ENCODE results near the gene NTN5. TPM values are rescaled to one million over a fixed set of nuclear protein-coding genes. Genes with fewer than 3 reads are reported as not detected.
"Not testable (repeated sequence)": the region's sequence is repeated elsewhere in the genome, so short reads cannot be mapped to it uniquely, and the experiment has no call there.

NTN5 gene
- total and polyA plus RNA-seq, 12 donors: 0.11 to 2.4 (median 0.42) TPM; not detected in 3

DNA sequence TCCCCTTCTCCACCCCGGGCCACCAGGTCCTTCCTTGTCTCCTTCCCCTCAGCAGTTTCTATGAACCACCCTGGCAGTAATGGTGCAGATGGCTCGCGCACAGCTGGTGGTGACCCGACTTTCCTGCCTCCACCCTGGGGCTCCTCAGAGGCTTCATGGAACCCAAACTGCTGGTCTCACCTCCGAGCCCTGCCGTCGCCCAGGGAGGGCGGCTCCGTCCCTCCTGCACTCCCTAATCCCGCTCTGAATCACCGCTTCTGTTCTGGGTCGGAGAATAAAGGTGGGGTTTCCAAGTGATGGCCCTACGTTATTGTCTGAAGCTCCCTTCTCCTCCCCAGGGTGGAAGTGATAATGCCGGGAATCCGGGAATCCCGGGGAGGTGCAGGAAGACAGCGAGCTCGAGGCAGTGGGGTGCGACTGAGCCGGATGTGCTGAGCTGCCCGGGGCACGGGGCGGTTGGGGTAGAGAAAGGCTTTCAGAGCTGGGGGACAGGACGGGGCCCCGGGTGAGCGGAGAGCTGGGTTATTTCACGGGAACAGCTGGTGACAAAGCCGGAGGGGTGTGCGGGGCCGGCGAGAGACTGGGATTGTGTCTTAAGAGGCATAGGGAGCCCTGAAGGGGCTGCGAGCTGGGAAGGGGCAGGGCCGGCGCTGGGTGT is 23.7 kb upstream of the NTN5 start:
- H3K4me3 ChIP-seq: peak overlapping the region in 1 of 4 donors; percentile 35
- intact Hi-C loops (cut with DNase I): no loop called here
- WGBS, 4 donors: 15 to 31% (median 22%) methylated on average over 25 to 34 of the region's 34 CpGs
- no peaks in the 10 kb centered on the region for H3K9me3 ChIP-seq (replicated peaks in 1 of 3)
- no peaks in the 10 kb centered on the region for H3K27me3 ChIP-seq
- DNase-seq: no peak
- peak overlapping the region in 1 of 5 donors; percentile 6 for H3K27ac ChIP-seq
- H3K36me3 ChIP-seq (replicated peaks in 1 of 2): no peaks in the 10 kb centered on the region
- TF ChIP-seq, protein P1, sequence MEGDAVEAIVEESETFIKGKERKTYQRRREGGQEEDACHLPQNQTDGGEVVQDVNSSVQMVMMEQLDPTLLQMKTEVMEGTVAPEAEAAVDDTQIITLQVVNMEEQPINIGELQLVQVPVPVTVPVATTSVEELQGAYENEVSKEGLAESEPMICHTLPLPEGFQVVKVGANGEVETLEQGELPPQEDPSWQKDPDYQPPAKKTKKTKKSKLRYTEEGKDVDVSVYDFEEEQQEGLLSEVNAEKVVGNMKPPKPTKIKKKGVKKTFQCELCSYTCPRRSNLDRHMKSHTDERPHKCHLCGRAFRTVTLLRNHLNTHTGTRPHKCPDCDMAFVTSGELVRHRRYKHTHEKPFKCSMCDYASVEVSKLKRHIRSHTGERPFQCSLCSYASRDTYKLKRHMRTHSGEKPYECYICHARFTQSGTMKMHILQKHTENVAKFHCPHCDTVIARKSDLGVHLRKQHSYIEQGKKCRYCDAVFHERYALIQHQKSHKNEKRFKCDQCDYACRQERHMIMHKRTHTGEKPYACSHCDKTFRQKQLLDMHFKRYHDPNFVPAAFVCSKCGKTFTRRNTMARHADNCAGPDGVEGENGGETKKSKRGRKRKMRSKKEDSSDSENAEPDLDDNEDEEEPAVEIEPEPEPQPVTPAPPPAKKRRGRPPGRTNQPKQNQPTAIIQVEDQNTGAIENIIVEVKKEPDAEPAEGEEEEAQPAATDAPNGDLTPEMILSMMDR (IDR thresholded peaks at IDR 0.05): no peak
- TF ChIP-seq POLR2A (IDR thresholded peaks at IDR 0.05): no peak
- no peaks in the 10 kb centered on the region for H3K4me1 ChIP-seq (replicated peaks in 1 of 2)

DNA sequence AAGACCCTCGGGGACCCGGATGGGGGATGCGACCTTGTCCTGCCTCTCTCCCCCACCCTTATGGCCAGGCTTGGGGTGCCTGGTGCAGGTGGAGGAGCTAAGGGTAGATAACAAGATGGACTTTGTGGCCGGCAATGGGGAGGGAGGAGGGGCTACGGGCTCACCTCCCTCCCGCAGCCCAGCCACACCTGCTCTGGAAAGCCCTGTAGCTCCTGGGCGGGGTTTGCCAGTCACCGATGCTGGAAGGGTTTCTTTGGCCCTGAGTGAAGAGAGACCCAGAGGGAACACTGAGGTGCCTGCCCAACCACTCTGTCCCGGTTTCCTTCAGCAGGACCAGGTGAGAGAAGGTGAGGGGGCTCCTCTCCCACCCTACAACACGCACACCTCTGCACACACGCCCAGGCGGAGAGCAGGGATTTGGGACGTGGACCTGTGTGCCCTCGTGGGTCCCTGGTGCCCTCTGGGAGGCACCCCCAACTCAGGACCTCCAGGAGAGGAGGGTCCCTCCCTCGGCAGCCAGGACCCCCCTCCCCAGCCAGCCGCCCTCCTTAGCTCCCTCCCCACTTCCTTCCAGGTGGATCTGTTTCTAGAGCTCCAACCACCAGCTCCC is 23.0 kb upstream of the NTN5 start, which contains the start of gene FUT2:
Gene FUT2 (plus strand): TSS at position 229 of the 610 bp plus-strand sequence. CDS start 6,986 bp downstream, outside the sequence.
- no peaks in the 10 kb centered on the region for H3K4me1 ChIP-seq (replicated peaks in 1 of 2)
- WGBS, 4 donors: 45 to 53% (median 46%) methylated on average over 5 to 16 of the region's 16 CpGs
- H3K4me3 ChIP-seq: peak within 1 kb of the TSS in 1 of 4 donors; percentile 35
- no peak for DNase-seq
- intact Hi-C loops (cut with DNase I): no loop called here
- peak within 1 kb of the TSS in 1 of 5 donors; percentile 6 for H3K27ac ChIP-seq
- H3K27me3 ChIP-seq: no peaks in the 10 kb centered on the region
- no peak for TF ChIP-seq POLR2A (IDR thresholded peaks at IDR 0.05)
- TF ChIP-seq, protein P1 (IDR thresholded peaks at IDR 0.05): no peak
- no peaks in the 10 kb centered on the region for H3K9me3 ChIP-seq (replicated peaks in 1 of 3)
- no peaks in the 10 kb centered on the region for H3K36me3 ChIP-seq (replicated peaks in 1 of 2)

DNA sequence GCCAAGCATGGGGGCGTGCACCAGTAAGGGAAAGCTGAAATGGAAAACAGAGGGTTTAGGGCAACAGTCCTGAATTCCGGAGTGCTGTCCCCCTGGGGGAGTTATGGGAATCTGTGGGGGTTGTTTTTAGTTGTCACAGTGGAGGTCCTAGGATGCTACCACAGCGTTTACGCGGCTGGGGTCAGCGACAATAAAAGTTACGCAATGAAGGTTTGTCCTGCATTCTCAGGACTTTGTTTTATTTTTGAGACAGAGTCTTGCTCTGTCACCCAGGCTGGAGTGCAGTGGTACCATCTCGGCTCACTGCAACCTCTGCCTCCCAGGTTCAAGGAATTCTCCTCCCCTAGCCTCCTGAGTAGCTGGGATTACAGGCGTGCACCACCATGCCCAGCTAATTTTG is 20.8 kb upstream of the NTN5 start:
- H3K9me3 ChIP-seq (replicated peaks in 1 of 3); H3K27ac ChIP-seq; H3K4me1 ChIP-seq (replicated peaks in 1 of 2); H3K4me3 ChIP-seq; DNase-seq; H3K27me3 ChIP-seq; H3K36me3 ChIP-seq (replicated peaks in 1 of 2); intact Hi-C loops (cut with DNase I): not testable (repeated sequence)
- 88 to 94% (median 92%) methylated on average over 9 of the region's 9 CpGs for WGBS, 4 donors

DNA sequence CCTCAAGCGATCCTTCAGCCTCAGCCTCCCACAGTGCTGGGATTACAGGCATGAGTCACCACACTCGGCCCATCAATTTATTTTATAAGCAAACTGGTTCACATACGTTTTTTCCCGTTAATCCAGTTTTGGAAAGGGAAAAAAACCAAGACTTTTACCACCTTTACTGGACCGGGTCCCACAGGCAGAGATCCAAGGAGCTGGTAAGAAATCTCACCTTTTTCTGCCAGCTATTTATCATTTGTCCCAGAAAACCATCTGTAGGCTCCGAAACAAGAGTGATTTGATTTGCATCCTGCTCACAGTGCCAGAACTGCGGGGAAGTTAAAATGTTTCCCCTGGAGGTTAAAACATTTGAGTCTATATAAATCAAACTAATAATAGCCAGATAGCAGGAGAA is 16.6 kb upstream of the NTN5 start:
- Histone ChIP-seq H3K36me3 (replicated peaks in 1 of 2) (no peaks in the 10 kb centered on the region), H3K9me3 (replicated peaks in 1 of 3) (no peaks in the 10 kb centered on the region), H3K27ac (no peak overlapping the region), H3K4me3 (no peak overlapping the region), H3K27me3 (no peaks in the 10 kb centered on the region), H3K4me1 (replicated peaks in 1 of 2) (no peaks in the 10 kb centered on the region)
- TF ChIP-seq, protein P1 (IDR thresholded peaks at IDR 0.05): no peak
- no peak for TF ChIP-seq POLR2A (IDR thresholded peaks at IDR 0.05)
- intact Hi-C loops (cut with DNase I): no loop called here
- WGBS, 4 donors: 51 to 62% (median 58%) methylated on average over 7 of the region's 7 CpGs
- DNase-seq: no peak
